Measurements from ENCODE around the gene PCCA.

GRCh38 chr13:100394005-100394695, 305.3 kb downstream of the PCCA start:
- TF ChIP-seq CTCF (conservative IDR thresholded peaks at IDR 0.05) = no peak
- no peak for TF ChIP-seq ZFX (IDR thresholded peaks at IDR 0.05)
